ENCODE measurements around the gene MMP11. TPM values are rescaled to one million over a fixed set of nuclear protein-coding genes. Genes with fewer than 3 reads are reported as not detected.
A peak's percentile ranks its signal among the peaks of the same experiment; 100 is the strongest.

Gene MMP11
- total RNA-seq, 2 experiments from 2014 or later = 0.70 to 1.0 TPM

- Mint-ChIP-seq H3K36me3 (peaks cover 5% of the 10 kb centered on the region), H3K4me1 (ENCODE audit: low read depth) (peaks cover 34% of the 10 kb centered on the region), H3K4me3 (peak within 1 kb of the TSS; percentile 42), H3K9me3 (no peaks in the 10 kb centered on the region), H3K27ac (peak within 1 kb of the TSS; percentile 24), H3K27me3 (no peaks in the 10 kb centered on the region)
- intact Hi-C loops (cut with micrococcal nuclease) = loop anchor here (10.0 kb wide), 1 partner anchor 58 kb away; no protein-coding TSS in a partner anchor
- POLR2A ChIA-PET = interaction anchor here (0.6 kb wide), 1 partner anchor 29 kb away, joined by 4 read pairs; no protein-coding TSS in a partner anchor
- CTCF ChIA-PET = no interaction called here
- peak; percentile 25 for DNase-seq
Observed at GRCh38 chr22:23762842-23763578, 9.6 kb upstream of the MMP11 start, which contains the start of gene C22orf15. Gene C22orf15 (plus strand): TSS chr22:23762990. CDS start chr22:23763307, 317 bp downstream.

DNA sequence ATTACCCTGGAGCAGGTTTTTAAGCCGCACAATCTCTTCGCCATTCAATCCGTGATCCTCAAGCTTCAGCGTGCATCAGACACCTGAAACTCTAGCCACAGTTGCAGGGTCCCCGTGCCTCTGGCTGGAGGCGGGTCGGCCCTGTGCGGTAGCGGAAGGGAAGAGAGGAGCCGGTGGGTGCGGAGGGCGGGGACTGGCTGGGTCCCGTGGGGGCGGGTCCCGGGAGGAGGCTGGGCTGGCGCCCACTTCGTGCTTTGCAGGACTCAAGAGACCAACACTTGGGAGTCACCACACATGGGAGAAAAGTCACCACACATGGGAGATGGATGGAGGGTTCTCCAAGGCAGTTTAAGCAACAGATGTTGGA is 9.1 kb upstream of the MMP11 start:
- peak; percentile 64 for DNase-seq
- Mint-ChIP-seq H3K4me3 (peak overlapping the region; percentile 42), H3K9me3 (no peaks in the 10 kb centered on the region), H3K4me1 (ENCODE audit: low read depth) (peaks cover 34% of the 10 kb centered on the region), H3K27ac (peak overlapping the region; percentile 24), H3K36me3 (peaks cover 5% of the 10 kb centered on the region), H3K27me3 (no peaks in the 10 kb centered on the region)
- intact Hi-C loops (cut with micrococcal nuclease) = loop anchor here (10.0 kb wide), 1 partner anchor 59 kb away; no protein-coding TSS in a partner anchor
- ChIA-PET CTCF (no interaction called here), POLR2A (no interaction called here)

- H3K4me1 Mint-ChIP-seq (ENCODE audit: low read depth) = peaks cover 34% of the 10 kb centered on the region
- peak overlapping the region; percentile 24 for H3K27ac Mint-ChIP-seq
- DNase-seq = no peak
- peak overlapping the region; percentile 42 for H3K4me3 Mint-ChIP-seq
- CTCF ChIA-PET = no interaction called here
- POLR2A ChIA-PET = no interaction called here
- no peaks in the 10 kb centered on the region for H3K27me3 Mint-ChIP-seq
- H3K9me3 Mint-ChIP-seq = no peaks in the 10 kb centered on the region
- intact Hi-C loops (cut with micrococcal nuclease) = loop anchor here (10.0 kb wide), 1 partner anchor 59 kb away; no protein-coding TSS in a partner anchor
- H3K36me3 Mint-ChIP-seq = peaks cover 5% of the 10 kb centered on the region
Observed at GRCh38 chr22:23763954-23764353, 8.7 kb upstream of the MMP11 start.

- CTCF ChIA-PET = no interaction called here
Observed at GRCh38 chr22:23764899-23765881, 7.5 kb upstream of the MMP11 start.

GRCh38 chr22:23767303-23767672 is 5.4 kb upstream of the MMP11 start:
- Mint-ChIP-seq H3K36me3 (peaks cover 5% of the 10 kb centered on the region), H3K4me3 (peak overlapping the region; percentile 76), H3K27ac (peak overlapping the region; percentile 42), H3K27me3 (no peaks in the 10 kb centered on the region), H3K9me3 (no peaks in the 10 kb centered on the region), H3K4me1 (ENCODE audit: low read depth) (peaks cover 42% of the 10 kb centered on the region)
- intact Hi-C loops (cut with micrococcal nuclease) = loop anchor here (10.0 kb wide), 1 partner anchor 62 kb away; no protein-coding TSS in a partner anchor
- ChIA-PET POLR2A (interaction anchor here (0.8 to 1.4 kb wide), 6 partner anchors 11 to 83 kb away, joined by 3 to 8 read pairs (median 4); no protein-coding TSS in a partner anchor), CTCF (interaction anchor here (0.6 to 2.9 kb wide), 4 partner anchors 11 to 127 kb away, joined by 3 to 12 read pairs (median 4); partner anchors contain the start of gene MIF)
- DNase-seq = no peak

More at GRCh38 chr22:23764899-23765881, 7.5 kb upstream of the MMP11 start:
- Mint-ChIP-seq H3K27me3 (no peaks in the 10 kb centered on the region), H3K9me3 (no peaks in the 10 kb centered on the region), H3K4me1 (ENCODE audit: low read depth) (peaks cover 34% of the 10 kb centered on the region), H3K27ac (no peak overlapping the region), H3K36me3 (peaks cover 5% of the 10 kb centered on the region), H3K4me3 (peak overlapping the region; percentile 29)
- POLR2A ChIA-PET = no interaction called here
- DNase-seq = no peak
- intact Hi-C loops (cut with micrococcal nuclease) = loop anchor here (10.0 kb wide), 1 partner anchor 60 kb away; no protein-coding TSS in a partner anchor

GRCh38 chr22:23767673-23768548 is 4.7 kb upstream of the MMP11 start, which contains the start of gene CHCHD10:
Gene CHCHD10 (minus strand): TSS chr22:23767972. CDS start chr22:23767874, 98 bp downstream.
- intact Hi-C loops (cut with micrococcal nuclease) = loop anchor here (10.0 kb wide), 1 partner anchor 63 kb away; no protein-coding TSS in a partner anchor
- CTCF ChIA-PET = interaction anchor here (0.8 to 2.9 kb wide), 4 partner anchors 67 to 126 kb away, joined by 4 to 12 read pairs (median 4); partner anchors contain the start of gene MIF
- H3K9me3 Mint-ChIP-seq = no peaks in the 10 kb centered on the region
- H3K4me1 Mint-ChIP-seq (ENCODE audit: low read depth) = peaks cover 40% of the 10 kb centered on the region
- DNase-seq = peak; percentile 84
- peak within 1 kb of the TSS; percentile 76 for H3K4me3 Mint-ChIP-seq
- POLR2A ChIA-PET = interaction anchor here (0.6 to 1.4 kb wide), 6 partner anchors 10 to 82 kb away, joined by 3 to 8 read pairs (median 4); no protein-coding TSS in a partner anchor
- no peaks in the 10 kb centered on the region for H3K27me3 Mint-ChIP-seq
- H3K27ac Mint-ChIP-seq = peak within 1 kb of the TSS; percentile 42
- peaks cover 5% of the 10 kb centered on the region for H3K36me3 Mint-ChIP-seq

DNA sequence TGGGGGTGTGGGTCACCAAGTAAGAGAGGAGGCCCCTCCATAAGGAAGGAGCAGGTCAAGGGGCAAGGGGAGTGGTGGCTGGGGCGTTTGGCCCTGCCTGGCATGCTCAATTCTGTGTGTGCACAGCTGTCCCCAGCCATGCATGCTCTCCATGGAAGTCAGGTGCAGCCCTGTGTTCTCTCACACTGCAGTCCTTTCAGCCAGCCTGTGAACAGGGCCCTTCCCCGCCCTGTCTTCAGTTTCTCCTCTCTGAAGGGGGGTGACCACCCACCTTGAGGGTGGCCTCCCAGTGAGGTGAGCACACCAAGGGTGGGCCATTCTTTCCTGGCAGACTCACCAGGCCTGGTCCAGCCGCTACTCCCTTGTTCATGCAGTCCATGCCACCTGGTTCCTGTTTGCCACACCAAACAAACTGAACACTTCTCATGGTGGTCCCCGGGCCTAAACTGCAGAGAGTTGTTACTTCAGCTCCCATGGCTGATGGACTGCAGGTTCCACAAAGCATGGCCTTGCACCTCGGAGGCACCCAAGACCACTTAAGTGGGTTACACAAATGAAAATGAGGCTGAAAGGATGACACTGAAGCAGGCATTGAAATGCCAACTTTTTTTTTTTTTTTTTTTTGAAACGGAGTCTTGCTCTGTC is 3.2 kb upstream of the MMP11 start:
- Mint-ChIP-seq H3K36me3 (peaks cover 5% of the 10 kb centered on the region), H3K27ac (no peak overlapping the region), H3K27me3 (no peaks in the 10 kb centered on the region), H3K4me3 (no peak overlapping the region), H3K4me1 (ENCODE audit: low read depth) (peaks cover 32% of the 10 kb centered on the region), H3K9me3 (no peaks in the 10 kb centered on the region)
- POLR2A ChIA-PET = no interaction called here
- CTCF ChIA-PET = interaction anchor here (0.7 to 2.9 kb wide), 5 partner anchors 16 to 179 kb away, joined by 3 to 12 read pairs (median 4); partner anchors contain the start of genes MIF and VPREB3
- no peak for DNase-seq
- intact Hi-C loops (cut with micrococcal nuclease) = loop anchor here (10.0 kb wide), 1 partner anchor 65 kb away; no protein-coding TSS in a partner anchor

- no peaks in the 10 kb centered on the region for H3K9me3 Mint-ChIP-seq
- no peak overlapping the region for H3K27ac Mint-ChIP-seq
- no peaks in the 10 kb centered on the region for H3K36me3 Mint-ChIP-seq
- intact Hi-C loops (cut with micrococcal nuclease) = loop anchor here (2.0 kb wide), 1 partner anchor 15 kb away; the partner anchor contains the start of gene SMARCB1
- no peaks in the 10 kb centered on the region for H3K27me3 Mint-ChIP-seq
- peak overlapping the region; percentile 62 for H3K4me3 Mint-ChIP-seq
- DNase-seq = no peak
- ChIA-PET POLR2A (interaction anchor here (2.1 kb wide), 1 partner anchor 15 kb away, joined by 6 read pairs; the partner anchor contains the start of gene SMARCB1), CTCF (interaction anchor here (1.4 kb wide), 1 partner anchor 78 kb away, joined by 4 read pairs; no protein-coding TSS in a partner anchor)
- peaks cover 15% of the 10 kb centered on the region for H3K4me1 Mint-ChIP-seq (ENCODE audit: low read depth)
Observed at GRCh38 chr22:23772315-23772648, 367 bp upstream of the MMP11 start.

DNA sequence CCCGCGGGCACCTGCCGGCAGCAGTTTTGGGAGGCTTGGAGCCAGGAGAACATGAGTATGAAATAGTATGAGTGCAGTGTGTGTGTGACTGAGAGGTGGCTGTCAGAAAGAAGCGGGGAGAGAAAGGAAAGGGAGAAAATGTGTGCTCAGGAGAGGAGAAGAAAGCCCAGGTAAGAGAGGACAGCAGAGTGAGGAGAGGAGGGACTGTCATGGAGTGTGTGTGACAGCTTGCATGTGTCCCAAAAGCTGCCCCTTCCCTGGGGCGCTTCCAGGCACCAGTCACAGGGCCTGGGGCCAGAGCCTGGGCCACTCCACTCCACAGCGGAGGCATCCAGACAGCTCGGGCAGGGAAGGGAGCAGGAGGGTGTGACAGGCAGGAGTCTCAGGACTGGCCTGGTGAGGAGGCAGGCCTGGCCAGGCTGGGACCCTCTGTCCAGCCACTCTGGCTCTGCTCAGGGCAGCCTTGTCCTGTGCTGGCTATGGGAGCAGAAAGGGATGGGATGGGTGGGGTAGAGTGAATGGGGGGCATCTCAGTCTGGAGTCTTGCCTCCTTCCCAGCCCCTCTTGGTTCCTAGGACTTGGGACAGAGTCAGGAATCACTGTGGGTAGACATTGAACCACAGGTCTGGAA is 949 bp downstream of the MMP11 start:
- Mint-ChIP-seq H3K4me3 (peak overlapping the region; percentile 4), H3K27me3 (no peaks in the 10 kb centered on the region), H3K27ac (no peak overlapping the region), H3K36me3 (no peaks in the 10 kb centered on the region), H3K9me3 (no peaks in the 10 kb centered on the region), H3K4me1 (ENCODE audit: low read depth) (peaks cover 15% of the 10 kb centered on the region)
- no peak for DNase-seq
- CTCF ChIA-PET = interaction anchor here (1.3 to 1.4 kb wide), 2 partner anchors 76 kb away, joined by 3 to 4 read pairs; no protein-coding TSS in a partner anchor
- POLR2A ChIA-PET = no interaction called here
- intact Hi-C loops (cut with micrococcal nuclease) = loop anchor here (2.0 kb wide), 1 partner anchor 13 kb away; the partner anchor contains the start of gene SMARCB1

Data from activated CD4-positive, alpha-beta memory T cell treated with anti-CD3 and anti-CD28 coated beads for 36 hours (primary cell).